GM21381 (cell line): ENCODE data around the gene MGAT4C.

Source experiments
- ATAC-seq: cut with Tn5 transposase; IDR thresholded peaks from one replicate; pipeline ENCODE4 v1.9.1; 2021; ENCODE audit warnings: mild to moderate bottlenecking, moderate library complexity; ENCODE audit not compliant: unreplicated experiment

Gene MGAT4C

DNA sequence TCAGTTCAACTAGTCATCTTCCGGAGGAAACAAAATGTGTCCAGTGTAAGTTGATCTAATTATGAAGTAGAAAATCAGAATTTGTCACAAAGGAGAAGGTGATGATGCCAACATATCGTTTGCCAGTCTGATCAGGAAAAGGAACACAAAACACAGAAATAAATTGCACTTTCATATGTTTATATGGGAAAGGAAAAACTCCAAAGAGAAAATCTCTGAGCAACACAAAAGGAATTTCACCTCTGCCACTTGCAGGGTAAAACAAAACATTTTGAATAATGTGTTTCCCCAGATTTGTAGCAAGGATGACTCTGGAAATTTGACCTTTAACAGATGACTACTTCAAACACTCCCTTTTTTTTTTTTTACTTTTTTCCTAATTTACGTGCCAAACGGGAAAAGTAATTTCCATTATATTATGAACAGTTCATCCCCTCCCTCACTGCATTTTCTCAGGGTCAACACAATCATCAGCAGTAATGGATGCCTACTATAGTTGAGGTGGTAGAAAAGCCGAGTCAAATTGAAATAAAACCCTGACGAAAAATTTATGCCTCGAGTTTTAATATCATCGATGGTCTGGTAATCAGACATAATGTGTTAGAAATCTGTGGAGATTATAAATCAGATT, 25.6 kb downstream of the MGAT4C start:
- no peak for ATAC-seq

GRCh38 chr12:86229772-86230171, 26.4 kb downstream of the MGAT4C start:
- no peak for ATAC-seq

DNA sequence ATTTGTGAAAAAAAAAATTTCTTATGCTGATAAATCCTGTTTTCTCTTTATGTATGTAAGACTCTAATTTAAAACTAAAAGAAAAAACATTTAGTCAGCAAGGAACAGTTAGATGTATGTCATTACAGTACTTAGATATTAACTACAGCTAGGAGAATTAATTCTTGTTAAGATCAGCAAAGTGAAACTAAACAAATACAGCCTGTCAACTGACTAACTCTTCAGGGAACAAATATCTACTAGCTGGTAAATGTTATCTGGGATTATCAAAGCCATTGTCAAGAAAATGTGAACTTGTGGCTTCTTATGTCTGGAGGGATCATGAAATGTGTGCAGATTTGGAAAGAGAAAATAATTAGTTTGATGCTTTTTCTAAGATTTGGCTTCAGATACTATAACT, 27.5 kb downstream of the MGAT4C start:
- ATAC-seq = no peak

GRCh38 chr12:86226481-86226880, 29.7 kb downstream of the MGAT4C start:
- ATAC-seq = no peak

DNA sequence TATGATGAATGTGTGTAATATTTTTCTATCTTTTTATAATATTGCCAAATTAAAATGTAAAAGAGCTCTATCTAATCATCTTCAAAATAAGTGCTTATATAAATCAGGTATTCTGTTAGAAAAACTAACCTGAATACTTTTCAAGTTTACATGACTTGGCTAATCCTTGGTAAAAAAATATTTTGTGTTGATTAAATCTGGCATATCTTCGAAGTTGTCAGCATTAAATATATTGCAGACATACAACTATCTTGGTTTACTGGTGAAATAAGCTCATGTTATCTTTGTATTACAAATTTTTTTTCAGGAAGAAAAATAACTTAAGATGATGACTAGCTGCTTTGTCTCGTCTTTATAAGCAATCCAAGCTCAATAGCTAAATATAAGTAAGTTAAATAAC, 39.6 kb downstream of the MGAT4C start:
- no peak for ATAC-seq

DNA sequence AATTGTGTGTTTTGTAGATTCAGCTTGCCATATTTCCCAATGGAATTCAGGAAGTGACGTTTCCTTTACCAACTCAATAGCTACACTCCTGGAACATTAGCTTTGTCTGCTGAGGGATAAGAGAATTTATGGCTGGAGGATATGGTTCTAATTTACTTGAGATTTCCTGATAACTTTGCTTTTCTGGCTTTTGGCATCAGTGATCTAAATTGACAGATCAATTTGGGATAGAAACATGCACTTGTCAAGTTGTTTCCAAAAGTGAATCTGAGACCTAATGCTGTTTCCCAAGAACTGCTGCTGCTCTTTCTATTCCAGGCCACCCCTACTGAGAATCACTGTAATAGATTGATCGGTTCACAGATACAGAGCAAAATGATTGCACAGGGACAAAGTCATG, 43.2 kb downstream of the MGAT4C start:
- no peak for ATAC-seq

DNA sequence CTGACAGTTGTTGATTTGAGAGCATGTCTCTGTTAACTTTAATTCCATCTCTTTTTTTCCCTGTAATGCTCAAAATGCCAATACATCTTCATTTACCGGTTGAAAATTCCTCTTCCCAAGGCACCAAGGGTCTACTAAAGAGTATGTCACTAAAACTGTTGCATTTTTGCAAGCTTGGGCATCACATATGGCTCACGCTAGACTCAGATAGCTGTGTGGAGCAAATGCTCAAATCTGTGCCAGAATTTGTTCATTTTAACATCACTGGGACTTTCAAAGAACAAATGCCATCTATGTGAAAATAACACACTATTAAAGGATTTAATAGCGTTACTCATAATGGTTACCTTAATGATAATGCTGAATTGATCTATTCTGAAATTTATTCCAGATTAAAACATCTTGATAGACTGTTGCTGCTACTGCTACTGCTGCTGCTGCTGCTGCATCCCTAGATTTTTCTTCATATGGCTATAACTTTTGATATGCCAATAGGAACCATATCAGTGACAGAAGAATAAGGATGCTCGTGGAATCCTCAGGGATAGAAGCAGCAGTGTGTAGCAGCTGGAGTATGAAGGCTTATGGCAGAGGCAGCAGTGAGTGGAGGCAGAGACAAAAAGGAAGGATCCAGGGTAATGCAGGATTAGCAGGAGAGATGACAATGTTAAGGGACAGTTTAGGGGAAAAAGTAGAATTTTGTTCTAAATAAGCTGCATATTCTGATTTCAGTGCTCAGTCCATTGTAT, 57.3 kb downstream of the MGAT4C start:
- ATAC-seq = no peak

- ATAC-seq = no peak
These were observed 59.7 kb downstream of the MGAT4C start for GRCh38 chr12:86196465-86196864.

GRCh38 chr12:86194721-86195120, 61.5 kb downstream of the MGAT4C start:
- no peak for ATAC-seq

GRCh38 chr12:86193931-86194330, 62.3 kb downstream of the MGAT4C start:
- ATAC-seq = no peak

GRCh38 chr12:86188226-86188625, 68.0 kb downstream of the MGAT4C start:
- no peak for ATAC-seq

- no peak for ATAC-seq
These were observed 69.7 kb downstream of the MGAT4C start for GRCh38 chr12:86186449-86186848.

DNA sequence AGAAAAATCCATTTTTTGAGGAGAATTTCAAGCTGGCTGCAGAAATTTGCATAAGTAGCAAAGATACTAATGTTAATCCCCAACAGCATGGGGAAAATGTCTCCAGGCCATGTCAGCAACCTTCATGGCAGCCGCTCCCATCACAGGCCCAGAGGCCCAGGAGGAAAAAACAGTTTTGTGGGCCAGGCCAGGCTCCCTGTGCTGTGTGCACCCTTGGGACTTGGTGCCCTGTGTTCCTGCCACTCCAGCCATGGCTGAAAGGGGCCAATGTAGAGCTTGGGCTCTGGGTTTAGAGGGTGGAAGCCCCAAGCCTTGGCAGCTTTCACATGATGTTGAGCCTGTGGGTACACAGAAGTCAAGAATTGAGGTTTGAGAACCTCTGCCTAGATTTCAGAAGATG, 76.3 kb downstream of the MGAT4C start:
- no peak for ATAC-seq

DNA sequence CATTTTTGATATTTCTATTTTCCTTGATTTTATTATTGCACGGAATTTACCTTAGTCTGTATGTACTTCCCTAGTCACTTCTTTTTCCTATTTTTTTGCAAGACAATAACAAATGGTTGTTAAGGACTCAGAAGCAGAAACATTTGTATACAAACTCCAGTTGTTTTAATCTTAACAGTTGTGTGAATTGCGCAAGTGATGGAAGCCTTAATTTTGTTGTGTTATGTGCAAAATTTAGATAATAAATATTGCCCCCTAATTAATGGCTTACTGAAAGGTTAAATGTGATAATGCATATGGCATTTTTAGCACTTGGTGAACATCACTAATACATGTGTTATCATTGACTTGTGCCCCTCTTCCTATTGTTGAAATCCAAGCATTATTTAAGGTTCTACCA, 82.0 kb downstream of the MGAT4C start:
- no peak for ATAC-seq

DNA sequence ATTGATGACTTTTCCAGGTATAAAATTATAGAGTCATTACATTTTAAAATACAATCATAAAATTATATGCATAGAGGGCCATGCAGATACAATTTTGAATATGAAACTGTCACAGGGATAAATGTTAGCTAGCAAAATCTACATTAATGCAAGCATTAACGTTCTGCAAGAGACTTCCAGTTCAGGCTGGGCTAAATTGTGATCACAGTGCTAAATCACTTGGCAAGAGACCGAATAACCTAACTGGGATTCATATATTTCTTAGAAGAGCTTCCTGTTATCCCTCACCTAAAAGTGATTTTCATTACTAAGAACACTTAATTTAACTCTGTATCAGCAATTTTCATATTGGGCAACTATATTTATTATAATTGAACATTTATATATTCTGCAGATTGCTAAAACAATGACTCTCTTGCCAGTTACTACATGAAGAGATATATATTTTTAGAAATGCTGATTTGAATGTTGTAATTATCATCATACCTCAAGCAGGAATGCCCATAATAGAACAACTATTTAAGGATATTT, 83.2 kb downstream of the MGAT4C start:
- ATAC-seq = no peak

DNA sequence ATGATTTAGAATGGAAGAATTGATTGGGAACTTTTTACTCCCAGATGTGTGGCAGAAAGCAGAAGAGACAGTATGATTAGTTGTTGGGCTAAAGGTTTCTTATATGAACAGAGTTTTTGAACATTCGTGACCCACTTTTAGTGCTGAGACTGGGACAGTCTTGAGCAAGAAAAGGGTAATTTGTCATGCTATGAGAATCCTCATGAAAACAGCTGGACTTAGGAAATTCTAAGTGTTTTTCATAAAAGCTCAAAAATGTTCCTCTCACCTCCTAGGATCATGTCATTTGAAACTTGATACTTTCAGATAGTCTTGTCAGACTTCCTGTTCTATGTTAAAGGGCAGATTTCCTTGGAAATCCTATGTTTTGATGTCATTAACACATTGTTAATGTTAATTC, 86.1 kb downstream of the MGAT4C start:
- no peak for ATAC-seq

- no peak for ATAC-seq
These were observed 97.2 kb downstream of the MGAT4C start for GRCh38 chr12:86158956-86159355.

GRCh38 chr12:86154620-86155019, 101.6 kb downstream of the MGAT4C start:
- ATAC-seq = no peak

DNA sequence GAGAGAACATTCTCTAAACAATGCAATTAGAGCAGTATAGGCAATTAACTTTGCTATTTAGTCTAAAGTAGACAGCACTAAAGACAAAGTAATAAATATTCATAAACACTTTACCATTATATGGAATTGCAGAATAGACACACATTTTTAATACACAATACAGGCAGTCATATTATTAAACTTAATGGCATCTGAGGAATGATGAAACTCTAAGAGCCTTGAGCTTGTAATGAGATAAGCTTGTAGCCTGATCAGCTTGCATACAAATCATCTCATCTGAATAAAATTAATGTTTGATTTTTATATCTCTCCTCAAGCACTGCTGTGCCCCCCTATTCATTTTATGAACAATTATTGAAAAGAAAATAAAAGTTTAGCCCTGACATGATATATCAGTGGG, 107.6 kb downstream of the MGAT4C start:
- no peak for ATAC-seq

DNA sequence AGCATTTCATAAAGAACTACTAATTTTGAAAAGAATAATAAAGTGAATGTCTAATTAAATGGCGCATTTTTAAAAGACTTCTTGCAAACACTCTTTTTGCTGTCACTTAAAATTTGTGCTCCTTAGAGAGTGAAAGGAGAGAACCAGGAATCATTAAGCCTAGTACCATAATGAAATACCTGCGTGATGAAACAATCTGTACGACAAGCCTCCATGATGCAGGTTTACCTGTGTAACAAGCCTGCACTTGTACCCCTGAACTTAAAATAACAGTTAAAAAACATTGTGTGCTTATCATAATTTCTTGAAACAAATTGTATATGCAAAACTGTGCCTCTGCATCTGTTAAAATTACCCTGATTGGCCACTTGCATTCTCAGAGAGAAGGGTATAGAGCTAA, 108.1 kb downstream of the MGAT4C start:
- ATAC-seq = no peak

GRCh38 chr12:86145156-86145555, 111.0 kb downstream of the MGAT4C start:
- ATAC-seq = no peak

DNA sequence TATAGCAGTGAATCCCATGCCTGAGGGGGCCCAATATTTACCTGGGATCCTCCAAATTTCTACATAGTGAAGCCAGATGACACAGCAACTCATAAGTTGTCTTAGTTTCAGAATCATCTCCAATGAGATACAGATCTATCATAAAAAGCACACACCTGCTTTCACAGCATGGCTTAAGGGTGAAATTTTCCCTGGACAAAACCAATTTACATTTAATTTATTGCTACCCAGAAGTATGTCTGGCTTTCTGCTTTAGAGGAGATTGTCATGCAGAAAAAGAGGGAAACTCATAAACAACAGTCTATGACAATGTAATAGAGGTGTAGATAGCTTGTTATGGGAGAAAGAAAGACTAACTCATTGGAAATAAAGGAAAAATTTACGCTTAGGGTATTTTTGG, 113.0 kb downstream of the MGAT4C start:
- no peak for ATAC-seq

- ATAC-seq = no peak
These were observed 116.5 kb downstream of the MGAT4C start for GRCh38 chr12:86139671-86140070.
